Measurements from ENCODE around the gene TMIGD2.

The TMIGD2 gene

GRCh38 chr19:4327252-4327876 is 25.2 kb upstream of the TMIGD2 start:
- TF ChIP-seq SIN3A (IDR thresholded peaks at IDR 0.05; ENCODE audit: borderline replicate concordance, insufficient read depth, low read length) (no peak), POLR2AphosphoS5 (IDR thresholded peaks at IDR 0.05; ENCODE audit: low read depth, low read length) (no peak), TAF1 (IDR thresholded peaks at IDR 0.05; ENCODE audit: borderline replicate concordance, insufficient read depth, low read length) (no peak), FOXP2 (optimal IDR thresholded peaks at IDR 0.05; ENCODE audit: borderline replicate concordance, extremely low read depth, extremely low read length, insufficient read depth) (no peak)
- TF ChIP-seq, protein P1, sequence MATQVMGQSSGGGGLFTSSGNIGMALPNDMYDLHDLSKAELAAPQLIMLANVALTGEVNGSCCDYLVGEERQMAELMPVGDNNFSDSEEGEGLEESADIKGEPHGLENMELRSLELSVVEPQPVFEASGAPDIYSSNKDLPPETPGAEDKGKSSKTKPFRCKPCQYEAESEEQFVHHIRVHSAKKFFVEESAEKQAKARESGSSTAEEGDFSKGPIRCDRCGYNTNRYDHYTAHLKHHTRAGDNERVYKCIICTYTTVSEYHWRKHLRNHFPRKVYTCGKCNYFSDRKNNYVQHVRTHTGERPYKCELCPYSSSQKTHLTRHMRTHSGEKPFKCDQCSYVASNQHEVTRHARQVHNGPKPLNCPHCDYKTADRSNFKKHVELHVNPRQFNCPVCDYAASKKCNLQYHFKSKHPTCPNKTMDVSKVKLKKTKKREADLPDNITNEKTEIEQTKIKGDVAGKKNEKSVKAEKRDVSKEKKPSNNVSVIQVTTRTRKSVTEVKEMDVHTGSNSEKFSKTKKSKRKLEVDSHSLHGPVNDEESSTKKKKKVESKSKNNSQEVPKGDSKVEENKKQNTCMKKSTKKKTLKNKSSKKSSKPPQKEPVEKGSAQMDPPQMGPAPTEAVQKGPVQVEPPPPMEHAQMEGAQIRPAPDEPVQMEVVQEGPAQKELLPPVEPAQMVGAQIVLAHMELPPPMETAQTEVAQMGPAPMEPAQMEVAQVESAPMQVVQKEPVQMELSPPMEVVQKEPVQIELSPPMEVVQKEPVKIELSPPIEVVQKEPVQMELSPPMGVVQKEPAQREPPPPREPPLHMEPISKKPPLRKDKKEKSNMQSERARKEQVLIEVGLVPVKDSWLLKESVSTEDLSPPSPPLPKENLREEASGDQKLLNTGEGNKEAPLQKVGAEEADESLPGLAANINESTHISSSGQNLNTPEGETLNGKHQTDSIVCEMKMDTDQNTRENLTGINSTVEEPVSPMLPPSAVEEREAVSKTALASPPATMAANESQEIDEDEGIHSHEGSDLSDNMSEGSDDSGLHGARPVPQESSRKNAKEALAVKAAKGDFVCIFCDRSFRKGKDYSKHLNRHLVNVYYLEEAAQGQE (IDR thresholded peaks at IDR 0.05; ENCODE audit: insufficient read depth in 1 of 2, low read depth in 2 of 2, low read length in 2 of 2): no peak

- TF ChIP-seq SIN3A (IDR thresholded peaks at IDR 0.05; ENCODE audit: borderline replicate concordance, insufficient read depth, low read length) (no peak), POLR2AphosphoS5 (IDR thresholded peaks at IDR 0.05; ENCODE audit: low read depth, low read length) (no peak)
Observed at GRCh38 chr19:4326837-4327251, 24.7 kb upstream of the TMIGD2 start.

DNA sequence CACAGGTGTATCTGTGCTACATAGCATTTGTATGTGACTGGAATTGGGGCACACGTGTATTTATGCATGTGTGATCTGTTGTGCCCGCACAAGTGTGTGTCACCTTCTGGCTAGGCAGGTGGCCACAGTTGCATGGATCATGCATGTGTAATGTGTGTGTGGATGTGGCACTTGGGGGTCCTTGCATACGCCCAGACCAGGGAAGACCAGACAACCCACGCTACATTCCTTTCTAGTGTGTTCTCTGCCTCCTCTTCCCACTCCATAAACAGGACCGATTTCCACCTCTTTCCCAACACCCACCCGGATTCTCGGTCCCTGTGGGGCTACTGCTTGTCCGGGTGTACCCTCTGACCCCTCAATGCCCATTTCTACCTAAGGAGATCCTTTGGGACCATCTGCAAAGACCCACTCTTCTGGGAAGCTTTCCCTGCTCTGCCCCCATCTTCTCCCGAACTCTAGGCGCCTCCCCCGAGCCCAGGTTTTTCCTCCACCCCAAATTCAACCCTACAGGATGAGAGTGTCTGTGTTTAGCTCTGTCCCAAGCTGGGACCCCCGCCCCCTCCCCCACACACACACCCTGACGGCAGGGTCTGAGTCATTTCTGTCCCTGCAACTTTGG is 24.1 kb upstream of the TMIGD2 start:
- TF ChIP-seq, protein P1 (IDR thresholded peaks at IDR 0.05; ENCODE audit: insufficient read depth in 1 of 2, low read depth in 2 of 2, low read length in 2 of 2): no peak
- TF ChIP-seq SIN3A (IDR thresholded peaks at IDR 0.05; ENCODE audit: borderline replicate concordance, insufficient read depth, low read length) (no peak), POLR2AphosphoS5 (IDR thresholded peaks at IDR 0.05; ENCODE audit: low read depth, low read length) (no peak), TAF1 (IDR thresholded peaks at IDR 0.05; ENCODE audit: borderline replicate concordance, insufficient read depth, low read length) (no peak), FOXP2 (optimal IDR thresholded peaks at IDR 0.05; ENCODE audit: borderline replicate concordance, extremely low read depth, extremely low read length, insufficient read depth) (no peak)

DNA sequence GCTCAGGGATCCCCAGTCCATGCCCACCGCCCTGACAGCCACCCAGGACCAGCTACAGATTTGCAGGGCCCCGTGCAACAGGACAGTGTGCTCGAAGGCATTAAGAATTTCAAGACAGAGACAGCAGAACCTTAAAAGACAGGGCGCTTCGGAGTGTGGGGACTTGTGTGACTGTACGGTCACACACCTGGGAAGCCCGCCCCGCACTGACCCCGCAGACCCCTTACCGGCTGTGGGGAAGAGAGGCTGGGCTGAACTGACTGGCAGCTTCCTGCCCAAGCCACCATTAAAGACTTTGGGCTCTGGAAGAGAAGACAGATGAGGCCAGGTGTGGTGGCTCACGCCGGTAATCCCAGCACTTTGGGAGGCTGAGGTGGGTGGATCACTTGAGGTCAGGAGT is 22.0 kb upstream of the TMIGD2 start:
- TF ChIP-seq SIN3A (IDR thresholded peaks at IDR 0.05; ENCODE audit: borderline replicate concordance, insufficient read depth, low read length): no peak
- TF ChIP-seq TAF1 (IDR thresholded peaks at IDR 0.05; ENCODE audit: borderline replicate concordance, insufficient read depth, low read length): no peak
- TF ChIP-seq FOXP2 (optimal IDR thresholded peaks at IDR 0.05; ENCODE audit: borderline replicate concordance, extremely low read depth, extremely low read length, insufficient read depth): no peak
- TF ChIP-seq, protein P1 (IDR thresholded peaks at IDR 0.05; ENCODE audit: insufficient read depth in 1 of 2, low read depth in 2 of 2, low read length in 2 of 2): no peak
- no peak for TF ChIP-seq POLR2AphosphoS5 (IDR thresholded peaks at IDR 0.05; ENCODE audit: low read depth, low read length)

DNA sequence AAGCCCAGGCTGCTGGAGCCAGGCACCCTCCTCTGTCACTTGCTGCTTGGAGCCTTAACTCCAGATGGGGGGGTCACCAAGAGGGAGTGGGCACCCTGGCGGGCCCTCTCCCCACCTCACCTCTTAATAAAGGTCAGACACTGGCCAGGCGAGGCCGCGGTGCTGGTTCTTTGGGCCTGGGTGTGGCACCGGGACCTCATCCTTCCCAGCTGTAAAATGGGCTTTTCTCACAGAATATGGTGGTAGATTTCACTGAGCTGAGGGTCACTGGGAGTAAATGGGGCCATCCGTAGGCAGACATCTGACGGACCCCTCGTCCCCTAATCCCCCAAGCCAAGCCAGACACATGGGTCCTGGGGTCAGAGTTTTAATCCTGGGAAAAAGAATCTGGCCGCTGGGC is 21.5 kb upstream of the TMIGD2 start:
- no peak for TF ChIP-seq SIN3A (IDR thresholded peaks at IDR 0.05; ENCODE audit: borderline replicate concordance, insufficient read depth, low read length)
- no peak for TF ChIP-seq TAF1 (IDR thresholded peaks at IDR 0.05; ENCODE audit: borderline replicate concordance, insufficient read depth, low read length)
- TF ChIP-seq FOXP2 (optimal IDR thresholded peaks at IDR 0.05; ENCODE audit: borderline replicate concordance, extremely low read depth, extremely low read length, insufficient read depth): no peak
- no peak for TF ChIP-seq POLR2AphosphoS5 (IDR thresholded peaks at IDR 0.05; ENCODE audit: low read depth, low read length)
- TF ChIP-seq, protein P1 (IDR thresholded peaks at IDR 0.05; ENCODE audit: insufficient read depth in 1 of 2, low read depth in 2 of 2, low read length in 2 of 2): no peak

Data from PFSK-1 (cell line).